TTC549 (cell line): ENCODE data around the gene S100A8.

Source experiments
- FAIRE-seq: peaks from 2 replicates; lab custom pipeline; 2012; peaks lifted over from hg19 to GRCh38; lab: Jason Lieb, UNC

Gene S100A8

GRCh38 chr1:153345187-153346076 is 45.4 kb downstream of the S100A8 start:
- FAIRE-seq: no peak

GRCh38 chr1:153344718-153345025 is 46.2 kb downstream of the S100A8 start:
- FAIRE-seq: no peak

GRCh38 chr1:153343811-153344717 is 46.8 kb downstream of the S100A8 start:
- FAIRE-seq: no peak

GRCh38 chr1:153343040-153343681 is 47.7 kb downstream of the S100A8 start:
- no peak for FAIRE-seq

- no peak for FAIRE-seq
These were observed 48.7 kb downstream of the S100A8 start for GRCh38 chr1:153342178-153342577.

- no peak for FAIRE-seq
These were observed 49.4 kb downstream of the S100A8 start for GRCh38 chr1:153341431-153341934.

GRCh38 chr1:153340356-153340755 is 50.5 kb downstream of the S100A8 start:
- no peak for FAIRE-seq
